Vagina (tissue), 2 donors: ENCODE data around the gene TRAPPC8.

Experiments
- POLR2A ChIP-seq, 2 donors: fragments of 450-650 bp; IDR thresholded peaks; one replicate each; pipeline ENCODE4 v1.6.1; 2017; ENCODE audit warnings: antibody characterized with exemption in 2 of 2, mild to moderate bottlenecking in 2 of 2, moderate library complexity in 2 of 2
- TF ChIP-seq, protein P1 (sequence below), 3 experiments: fragments of 450-650 bp in 2 of 3; fragments of 200-600 bp in 1 of 3; sonication (generic) in 1 of 3; IDR thresholded peaks; one replicate each; pipeline ENCODE4 v1.5.1; 2017 to 2019; ENCODE audit warnings: antibody characterized with exemption in 3 of 3, mild to moderate bottlenecking in 2 of 3, moderate library complexity in 2 of 3

GRCh38 chr18:31954349-31954748, 11.4 kb upstream of the TRAPPC8 start:
- TF ChIP-seq, protein P1, sequence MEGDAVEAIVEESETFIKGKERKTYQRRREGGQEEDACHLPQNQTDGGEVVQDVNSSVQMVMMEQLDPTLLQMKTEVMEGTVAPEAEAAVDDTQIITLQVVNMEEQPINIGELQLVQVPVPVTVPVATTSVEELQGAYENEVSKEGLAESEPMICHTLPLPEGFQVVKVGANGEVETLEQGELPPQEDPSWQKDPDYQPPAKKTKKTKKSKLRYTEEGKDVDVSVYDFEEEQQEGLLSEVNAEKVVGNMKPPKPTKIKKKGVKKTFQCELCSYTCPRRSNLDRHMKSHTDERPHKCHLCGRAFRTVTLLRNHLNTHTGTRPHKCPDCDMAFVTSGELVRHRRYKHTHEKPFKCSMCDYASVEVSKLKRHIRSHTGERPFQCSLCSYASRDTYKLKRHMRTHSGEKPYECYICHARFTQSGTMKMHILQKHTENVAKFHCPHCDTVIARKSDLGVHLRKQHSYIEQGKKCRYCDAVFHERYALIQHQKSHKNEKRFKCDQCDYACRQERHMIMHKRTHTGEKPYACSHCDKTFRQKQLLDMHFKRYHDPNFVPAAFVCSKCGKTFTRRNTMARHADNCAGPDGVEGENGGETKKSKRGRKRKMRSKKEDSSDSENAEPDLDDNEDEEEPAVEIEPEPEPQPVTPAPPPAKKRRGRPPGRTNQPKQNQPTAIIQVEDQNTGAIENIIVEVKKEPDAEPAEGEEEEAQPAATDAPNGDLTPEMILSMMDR (IDR thresholded peaks at IDR 0.05), result no peak
- TF ChIP-seq POLR2A (IDR thresholded peaks at IDR 0.05), result no peak
